ENCODE results near the gene COX14.
"Not testable (repeated sequence)": the region's sequence is repeated elsewhere in the genome, so short reads cannot be mapped to it uniquely, and the experiment has no call there.

COX14 gene

DNA sequence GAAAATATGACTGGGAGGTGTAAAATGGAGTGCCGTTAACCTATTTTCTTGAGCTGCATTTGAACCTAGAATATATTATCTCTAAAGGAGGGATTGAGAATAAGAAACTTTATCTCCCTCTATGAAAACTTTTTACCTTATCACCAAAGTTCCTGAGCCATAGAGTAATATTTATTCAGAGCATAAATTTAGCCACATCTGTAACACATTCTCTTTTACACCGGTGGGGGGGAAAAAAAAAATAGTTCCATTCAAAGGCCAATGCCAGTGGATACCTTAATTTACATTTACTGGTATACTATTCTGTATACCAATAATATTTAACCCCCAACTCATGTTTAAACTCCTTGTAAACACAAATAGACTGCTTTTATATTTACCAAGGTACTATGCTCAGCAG is 33.4 kb downstream of the COX14 start:
- H3K4me1 Mint-ChIP-seq = peaks cover 2 to 13% of the 10 kb centered on the region in 2 donors
- H3K27me3 Mint-ChIP-seq = no peaks in the 10 kb centered on the region
- no peak overlapping the region for H3K27ac Mint-ChIP-seq
- peaks cover 8 to 12% of the 10 kb centered on the region in 2 donors for H3K36me3 Mint-ChIP-seq
- ATAC-seq (replicated peaks) = no peak
- no peaks in the 10 kb centered on the region for H3K9me3 Mint-ChIP-seq
- H3K4me3 Mint-ChIP-seq = no peak overlapping the region
- DNase-seq = no peak

DNA sequence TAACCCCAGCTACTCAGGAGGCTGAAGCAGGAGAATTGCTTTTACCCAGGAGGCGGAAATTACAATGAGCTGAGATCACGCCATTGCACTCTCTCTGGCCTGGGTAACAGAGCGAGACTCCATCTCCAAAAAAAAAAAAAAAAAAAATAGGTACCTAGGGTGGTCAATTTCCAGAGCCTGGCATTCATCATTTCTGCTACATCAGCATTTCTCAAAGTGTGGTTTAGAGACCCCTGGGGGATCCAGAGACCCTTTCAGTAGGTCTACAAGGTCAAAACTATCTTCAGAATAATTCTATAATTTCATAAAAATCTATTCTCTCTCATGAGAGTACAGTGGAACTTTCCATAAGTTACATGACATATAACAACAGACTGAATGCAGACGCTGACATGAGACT is 35.2 kb downstream of the COX14 start:
- ATAC-seq (replicated peaks) (no peak), DNase-seq (no peak)
- no peaks in the 10 kb centered on the region for H3K9me3 Mint-ChIP-seq
- H3K27me3 Mint-ChIP-seq = no peaks in the 10 kb centered on the region
- H3K27ac Mint-ChIP-seq = no peak overlapping the region
- peaks cover 1 to 3% of the 10 kb centered on the region in 2 donors for H3K36me3 Mint-ChIP-seq
- H3K4me3 Mint-ChIP-seq = no peak overlapping the region
- peaks cover 9 to 28% of the 10 kb centered on the region in 2 donors for H3K4me1 Mint-ChIP-seq

DNA sequence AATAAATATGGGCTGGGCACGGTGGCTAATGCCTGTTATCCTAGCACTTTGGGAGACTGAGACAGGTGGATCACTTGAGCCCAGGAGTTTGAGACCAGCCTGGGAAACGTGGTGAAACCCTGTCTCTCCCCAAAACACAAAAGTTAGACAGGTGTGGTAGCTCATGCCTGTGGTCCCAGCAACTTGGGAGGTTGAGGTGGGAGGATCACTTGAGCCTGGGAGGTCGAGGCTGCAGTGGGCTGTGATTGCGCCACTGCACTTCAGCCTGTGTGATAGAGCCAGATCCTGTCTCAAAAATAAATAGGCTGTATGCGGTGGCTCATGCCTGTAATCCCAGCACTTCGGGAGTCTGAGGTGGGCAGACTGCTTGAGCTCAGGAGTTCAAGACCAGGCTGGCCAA is 36.0 kb downstream of the COX14 start:
- DNase-seq; H3K27ac Mint-ChIP-seq; H3K36me3 Mint-ChIP-seq; H3K4me3 Mint-ChIP-seq; H3K27me3 Mint-ChIP-seq; ATAC-seq (replicated peaks); H3K9me3 Mint-ChIP-seq: not testable (repeated sequence)
- peaks cover 9 to 28% of the 10 kb centered on the region in 2 donors for H3K4me1 Mint-ChIP-seq

DNA sequence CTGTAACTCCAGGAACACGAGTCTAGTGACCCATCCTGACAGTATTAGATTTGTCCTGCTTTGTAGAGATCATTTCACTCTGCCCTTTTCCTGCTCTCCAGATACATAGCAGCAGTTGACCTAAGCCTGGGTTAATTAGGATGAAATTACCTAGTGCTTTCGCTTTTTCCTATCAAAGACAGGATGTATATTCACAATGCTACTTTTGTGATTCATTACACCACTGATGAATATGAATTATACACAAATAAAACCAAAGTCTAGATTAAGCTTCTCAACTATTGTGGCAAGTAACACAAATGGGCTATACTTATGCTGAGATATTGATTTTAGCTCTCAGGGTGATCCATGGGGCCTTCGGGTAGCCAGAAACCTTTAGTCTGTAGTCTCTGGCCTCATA is 37.3 kb downstream of the COX14 start:
- Mint-ChIP-seq H3K27me3 (no peaks in the 10 kb centered on the region), H3K27ac (no peak overlapping the region), H3K4me1 (peaks cover 9 to 28% of the 10 kb centered on the region in 2 donors), H3K9me3 (no peaks in the 10 kb centered on the region), H3K36me3 (peaks cover 0 to 6% of the 10 kb centered on the region in 2 donors), H3K4me3 (no peak overlapping the region)
- DNase-seq = no peak
- ATAC-seq (replicated peaks) = no peak

DNA sequence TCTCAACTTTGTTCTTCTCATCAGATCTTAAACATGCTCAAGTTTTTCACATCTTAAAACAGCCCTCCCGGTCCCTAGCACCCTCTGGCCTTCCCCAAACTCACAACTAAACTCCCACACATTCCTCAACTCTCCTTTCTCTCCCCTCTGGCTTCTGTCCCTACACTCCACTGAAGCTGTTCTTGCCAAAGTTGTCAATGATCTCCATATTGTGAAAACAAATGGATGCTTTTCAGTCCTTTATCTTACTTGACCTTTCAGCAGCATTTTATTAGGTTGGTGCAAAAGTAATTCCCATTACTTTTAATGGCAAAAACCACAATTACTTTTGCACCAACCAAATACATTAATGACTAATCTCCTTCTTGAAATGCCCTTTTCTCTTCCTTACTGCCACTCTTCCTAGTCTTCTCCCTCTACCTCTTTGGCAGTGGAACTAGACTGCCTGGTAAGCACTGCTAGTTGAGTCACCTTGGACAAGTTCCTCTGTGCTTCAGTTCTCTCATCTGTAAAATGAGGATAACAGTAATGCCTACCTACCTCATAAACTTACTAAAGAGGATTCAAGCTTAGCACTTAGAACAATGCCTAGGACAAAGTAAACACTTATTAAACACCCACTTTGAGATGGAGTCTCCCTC is 39.1 kb downstream of the COX14 start:
- peak overlapping the region; percentile 0 for H3K27ac Mint-ChIP-seq
- peaks cover 7 to 28% of the 10 kb centered on the region in 2 donors for H3K4me1 Mint-ChIP-seq
- H3K4me3 Mint-ChIP-seq = no peak overlapping the region

DNA sequence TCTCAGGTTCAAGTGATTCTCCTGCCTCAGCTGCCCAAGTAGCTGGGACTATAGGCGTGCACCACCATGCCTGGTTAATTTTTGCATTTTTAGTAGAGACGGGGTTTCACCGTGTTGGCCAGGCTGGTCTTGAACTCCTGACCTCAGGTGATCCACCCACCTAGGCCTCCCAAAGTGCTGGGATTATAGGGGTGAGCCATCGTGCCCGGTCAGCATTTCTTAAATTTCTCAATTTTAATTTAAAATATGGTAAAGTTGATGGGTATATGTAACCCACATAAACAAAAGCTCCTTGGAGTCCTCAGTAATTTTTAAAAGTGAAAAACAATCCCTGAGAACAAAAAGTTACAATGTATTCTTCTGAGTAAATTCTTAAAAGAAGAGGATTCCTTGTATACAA is 42.9 kb downstream of the COX14 start:
- not testable (repeated sequence) for H3K27me3 Mint-ChIP-seq; H3K4me3 Mint-ChIP-seq; H3K9me3 Mint-ChIP-seq; ATAC-seq (replicated peaks); DNase-seq; H3K27ac Mint-ChIP-seq
- H3K36me3 Mint-ChIP-seq = peaks cover 14 to 15% of the 10 kb centered on the region in 2 donors
- H3K4me1 Mint-ChIP-seq = peaks cover 9 to 28% of the 10 kb centered on the region in 2 donors

More for the DNA sequence above, 39.1 kb downstream of the COX14 start:
- H3K36me3 Mint-ChIP-seq = peaks cover 0 to 6% of the 10 kb centered on the region in 2 donors
- H3K9me3 Mint-ChIP-seq = no peaks in the 10 kb centered on the region
- ATAC-seq (replicated peaks) (no peak), DNase-seq (no peak)
- no peaks in the 10 kb centered on the region for H3K27me3 Mint-ChIP-seq

DNA sequence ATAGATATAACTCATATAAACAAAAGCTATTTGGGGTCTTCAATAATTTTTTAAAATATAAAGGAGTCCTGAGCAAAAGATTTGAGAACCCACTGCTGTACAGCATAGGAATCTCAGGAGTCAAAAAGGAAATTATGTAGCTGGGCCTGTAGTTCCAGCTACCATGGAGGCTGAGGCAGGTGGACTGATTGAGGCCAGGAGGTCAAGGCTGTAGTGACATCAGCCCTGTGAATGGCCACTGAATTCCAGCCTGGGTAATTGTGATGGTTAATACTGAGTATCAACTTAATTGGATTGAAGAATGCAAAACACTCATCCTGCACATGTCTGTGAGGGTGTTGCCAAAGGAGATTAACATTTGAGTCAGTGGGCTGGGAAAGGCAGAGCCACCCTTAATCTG is 44.6 kb downstream of the COX14 start:
- no peak overlapping the region for H3K4me3 Mint-ChIP-seq
- no peak for ATAC-seq (replicated peaks)

DNA sequence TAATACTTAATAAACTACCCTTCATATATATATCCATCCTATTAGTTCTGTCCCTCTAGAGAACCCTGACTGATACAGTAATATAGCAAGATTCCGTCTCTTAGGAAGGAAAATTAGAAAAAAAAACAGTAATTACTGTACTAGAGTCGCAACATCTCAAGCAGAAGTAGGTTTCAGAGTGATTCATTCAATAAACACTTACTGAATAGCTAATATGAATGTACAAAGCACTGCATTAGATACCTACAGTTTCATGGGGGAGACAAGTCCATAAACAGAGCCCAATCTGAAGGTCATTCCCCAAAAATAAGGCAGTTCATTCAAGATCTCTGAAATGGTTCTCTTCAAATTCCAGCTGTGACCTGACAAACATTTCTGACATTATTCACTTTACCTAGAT is 45.2 kb downstream of the COX14 start:
- peaks cover 13 to 15% of the 10 kb centered on the region in 2 donors for H3K36me3 Mint-ChIP-seq
- peaks cover 5 to 20% of the 10 kb centered on the region in 2 donors for H3K4me1 Mint-ChIP-seq
- no peaks in the 10 kb centered on the region for H3K27me3 Mint-ChIP-seq
- no peak overlapping the region for H3K4me3 Mint-ChIP-seq
- ATAC-seq (replicated peaks) (no peak), DNase-seq (no peak)
- H3K27ac Mint-ChIP-seq = peak overlapping the region; percentile 31
- H3K9me3 Mint-ChIP-seq = no peaks in the 10 kb centered on the region

More for the DNA sequence above, 44.6 kb downstream of the COX14 start:
- Mint-ChIP-seq H3K27me3 (no peaks in the 10 kb centered on the region), H3K9me3 (no peaks in the 10 kb centered on the region), H3K27ac (no peak overlapping the region), H3K4me1 (peaks cover 6 to 23% of the 10 kb centered on the region in 2 donors), H3K36me3 (peaks cover 14 to 15% of the 10 kb centered on the region in 2 donors)
- DNase-seq = no peak

DNA sequence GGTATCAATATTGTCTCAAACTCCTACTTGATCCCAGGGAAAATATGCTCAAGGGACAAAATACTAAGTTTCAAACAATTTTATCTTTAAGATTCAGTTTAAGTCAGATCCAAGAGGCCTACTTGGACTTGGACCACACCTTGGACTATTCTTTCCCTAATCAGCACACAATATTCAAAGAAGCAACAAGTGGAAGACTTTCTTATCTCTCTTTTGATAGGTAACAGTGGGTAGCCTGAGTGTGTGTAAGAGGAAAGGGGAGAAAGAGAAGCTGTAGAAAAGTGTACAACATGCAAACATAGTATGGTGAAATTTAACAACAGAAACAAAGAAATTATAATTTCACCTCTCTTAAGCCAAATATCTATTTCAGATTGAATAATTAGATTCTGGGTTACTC is 48.6 kb downstream of the COX14 start:
- peaks cover 6 to 28% of the 10 kb centered on the region in 2 donors for H3K4me1 Mint-ChIP-seq
- no peak overlapping the region for H3K4me3 Mint-ChIP-seq

DNA sequence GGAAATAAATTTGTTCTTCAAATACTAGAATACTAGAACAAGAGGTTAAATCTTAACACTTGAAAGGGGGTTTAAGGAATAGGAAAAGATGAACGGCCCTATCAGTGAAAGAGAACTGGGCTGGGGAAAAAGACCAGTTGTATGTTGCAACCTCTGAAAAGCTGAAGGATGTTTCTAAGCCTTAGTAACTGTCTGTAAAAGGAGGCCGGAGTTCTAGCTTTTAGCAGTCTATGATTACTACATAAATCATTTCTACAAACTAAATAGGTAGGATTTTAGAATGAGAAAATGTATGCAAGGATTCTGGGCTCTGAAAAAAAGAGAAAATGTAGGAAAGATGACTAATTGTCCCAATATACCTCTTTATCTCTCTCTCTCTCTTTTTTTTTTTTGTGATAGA is 50.2 kb downstream of the COX14 start:
- Mint-ChIP-seq H3K4me3 (no peak overlapping the region), H3K27ac (no peak overlapping the region), H3K9me3 (no peaks in the 10 kb centered on the region), H3K27me3 (no peaks in the 10 kb centered on the region), H3K4me1 (peaks cover 13 to 36% of the 10 kb centered on the region in 2 donors), H3K36me3 (peaks cover 7 to 21% of the 10 kb centered on the region in 2 donors)
- DNase-seq = no peak
- ATAC-seq (replicated peaks) = no peak

More for the DNA sequence above, 48.6 kb downstream of the COX14 start:
- Mint-ChIP-seq H3K36me3 (peaks cover 8 to 20% of the 10 kb centered on the region in 2 donors), H3K27ac (no peak overlapping the region), H3K9me3 (no peaks in the 10 kb centered on the region), H3K27me3 (no peaks in the 10 kb centered on the region)
- ATAC-seq (replicated peaks) = no peak
- DNase-seq = no peak

DNA sequence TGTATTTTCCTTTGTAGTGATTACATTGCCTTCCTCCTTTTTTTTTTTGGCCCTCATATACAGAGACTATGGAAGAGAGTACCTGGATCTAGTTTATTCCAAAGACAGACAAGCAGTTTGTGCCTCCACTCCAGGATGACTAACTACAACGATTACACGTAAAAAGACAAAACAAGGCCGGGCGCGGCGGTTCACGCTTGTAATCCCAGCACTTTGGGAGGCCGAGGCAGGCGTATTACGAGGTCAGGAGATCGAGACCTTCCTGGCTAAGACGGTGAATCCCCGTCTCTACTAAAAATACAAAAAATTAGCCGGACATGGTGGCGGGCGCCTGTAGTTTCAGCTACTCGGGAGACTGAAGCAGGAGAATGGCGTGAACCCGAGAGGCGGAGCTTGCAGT is 52.9 kb downstream of the COX14 start:
- DNase-seq (no peak), ATAC-seq (replicated peaks) (no peak)
- peaks cover 3 to 11% of the 10 kb centered on the region in 2 donors for H3K36me3 Mint-ChIP-seq
- peaks cover 14 to 39% of the 10 kb centered on the region in 2 donors for H3K4me1 Mint-ChIP-seq
- no peaks in the 10 kb centered on the region for H3K9me3 Mint-ChIP-seq
- H3K4me3 Mint-ChIP-seq = peak overlapping the region; percentile 13 to 54
- no peaks in the 10 kb centered on the region for H3K27me3 Mint-ChIP-seq
- peak overlapping the region; percentile 65 for H3K27ac Mint-ChIP-seq

DNA sequence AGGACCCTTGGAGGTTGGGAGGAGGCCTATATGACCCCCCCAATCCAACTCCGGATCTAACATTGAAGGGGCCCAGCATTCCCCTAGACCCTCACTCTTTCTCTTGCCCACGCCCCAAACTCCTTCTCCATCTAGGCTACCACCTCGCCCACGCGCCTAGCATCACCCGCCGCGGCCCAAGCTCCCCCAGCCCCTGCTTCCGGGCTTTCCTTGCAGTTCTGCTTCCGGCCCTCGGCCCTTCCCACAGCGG is 54.7 kb downstream of the COX14 start:
- peak overlapping the region; percentile 93 for H3K27ac Mint-ChIP-seq
- H3K4me1 Mint-ChIP-seq = peaks cover 11 to 27% of the 10 kb centered on the region in 2 donors
- DNase-seq (peak; percentile 58), ATAC-seq (replicated peaks) (peak; percentile 46 to 52)
- H3K9me3 Mint-ChIP-seq = no peaks in the 10 kb centered on the region
- H3K36me3 Mint-ChIP-seq = peaks cover 3 to 11% of the 10 kb centered on the region in 2 donors
- peak overlapping the region; percentile 92 to 95 for H3K4me3 Mint-ChIP-seq
- H3K27me3 Mint-ChIP-seq = no peaks in the 10 kb centered on the region

DNA sequence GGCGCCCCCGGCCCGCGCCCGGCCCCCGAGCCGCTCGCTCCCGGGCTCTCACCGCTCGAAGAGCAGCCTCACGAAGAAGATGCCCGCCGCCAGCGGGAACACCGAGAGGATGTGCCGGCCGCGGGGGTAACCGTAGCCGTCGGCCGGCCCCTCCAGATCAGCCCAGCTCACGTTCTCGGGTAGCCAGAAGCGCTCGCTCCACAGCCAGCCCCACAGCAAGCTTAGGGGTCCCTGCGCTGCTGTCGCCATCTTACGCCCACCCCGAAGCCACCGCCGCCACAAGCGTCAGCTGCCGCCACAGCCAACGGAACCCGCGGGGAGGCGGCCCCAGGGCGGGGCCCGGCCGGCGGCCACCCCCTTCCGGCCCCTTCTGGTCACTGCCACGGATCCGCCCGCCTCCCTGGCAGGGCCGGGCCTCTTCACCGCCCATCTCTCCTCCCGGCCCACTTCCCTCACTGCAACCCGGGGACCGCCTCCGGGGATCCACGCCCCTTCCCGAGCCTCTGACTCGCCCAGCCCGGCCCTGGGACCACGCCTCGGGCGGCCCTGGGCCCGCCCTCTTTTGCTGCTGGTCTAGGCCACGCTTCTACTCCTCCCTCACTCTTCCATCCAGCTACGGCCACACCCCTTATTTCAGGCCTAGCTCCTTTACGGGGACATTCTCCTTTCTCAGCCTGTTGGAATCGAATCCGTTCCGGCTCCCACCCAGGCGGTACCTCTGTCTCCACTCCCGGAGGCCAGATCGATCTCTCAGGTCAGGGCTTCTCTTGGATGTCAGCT is 55.2 kb downstream of the COX14 start, which contains the start of gene CERS5:
CERS5 (minus strand) TSS at position 321 of the 780 bp plus-strand sequence; CDS start at position 249, 72 bp downstream.
- no peaks in the 10 kb centered on the region for H3K9me3 Mint-ChIP-seq
- peak within 1 kb of the TSS; percentile 93 for H3K27ac Mint-ChIP-seq
- peaks cover 11 to 27% of the 10 kb centered on the region in 2 donors for H3K4me1 Mint-ChIP-seq
- DNase-seq = peak; percentile 98
- peak within 1 kb of the TSS; percentile 92 to 95 for H3K4me3 Mint-ChIP-seq
- H3K36me3 Mint-ChIP-seq = peaks cover 3 to 11% of the 10 kb centered on the region in 2 donors
- no peaks in the 10 kb centered on the region for H3K27me3 Mint-ChIP-seq
- peak; percentile 97 for ATAC-seq (replicated peaks)
